ENCODE data around the gene NPAS1. TPM values are rescaled to one million over a fixed set of nuclear protein-coding genes. Genes with fewer than 3 reads are reported as not detected.

Gene NPAS1
- total and polyA plus RNA-seq, 2 of the 8 experiments (the other 6 are each of a cell fraction or from before 2014, with no cell fraction given) = 9.9 to 13.9 TPM

GRCh38 chr19:46975925-46976782 lies 43.5 kb upstream of the NPAS1 start:
- no peak overlapping the region; a peak in 1 of 8 replicates for H3K4me3 ChIP-seq (ENCODE audit: extremely low read depth in 1 of 4, insufficient read depth in 2 of 4, low read depth in 3 of 4, low read length in 4 of 4)
- peaks cover 3 to 13% of the 10 kb centered on the region in 2 experiments for H4K20me1 ChIP-seq (replicated peaks in 1 of 2; ENCODE audit: control insufficient read depth in 1 of 2, insufficient read depth in 2 of 2, low read length in 2 of 2)
- peak overlapping the region; percentile 41; the same call in 1 of the 2 replicates for H2BK5ac ChIP-seq (ENCODE audit: low read depth, low read length)
- POLR2A ChIA-PET (ENCODE audit: partially characterized antibody) = interaction anchor here (0.8 to 2.4 kb wide), 17 partner anchors 9 to 230 kb away, joined by 3 to 12 read pairs (median 3); partner anchors contain the start of gene FKRP
- peak overlapping the region; percentile 13 for H4K91ac ChIP-seq (replicated peaks; ENCODE audit: insufficient read length, low read length)
- peak overlapping the region; percentile 71 for H3K27ac ChIP-seq (ENCODE audit: low read depth, low read length)
- H2BK20ac ChIP-seq (ENCODE audit: low read length) = no peak overlapping the region
- peaks cover 8% of the 10 kb centered on the region; the same call in 1 of the 2 replicates for H3K23me2 ChIP-seq (ENCODE audit: low read depth, low read length)
- no peak overlapping the region for H2BK120ac ChIP-seq (replicated peaks; ENCODE audit: low read depth, low read length)
- no peak overlapping the region for H2AFZ ChIP-seq (ENCODE audit: low read length)
- peaks cover 18% of the 10 kb centered on the region for H3K79me1 ChIP-seq (ENCODE audit: low read depth, low read length)
- no peak overlapping the region for H3K14ac ChIP-seq (ENCODE audit: insufficient read length)
- H4K5ac ChIP-seq (ENCODE audit: insufficient read length, low read depth, low read length) = no peak overlapping the region
- peak overlapping the region in 3 of 4 experiments; percentile 18 to 27 (median 25); a peak in 4 of 7 replicates for H3K9ac ChIP-seq (replicated peaks in 1 of 4; ENCODE audit: extremely low read depth in 1 of 4, low read depth in 3 of 4, low read length in 3 of 4)
- H2AK5ac ChIP-seq (ENCODE audit: low read depth, low read length) = peak overlapping the region; percentile 42; the same call in 1 of the 2 replicates
- H3K23ac ChIP-seq (ENCODE audit: insufficient read length) = no peak overlapping the region
- H3K4me2 ChIP-seq (ENCODE audit: insufficient read depth in 1 of 2, low read depth in 2 of 2, low read length in 2 of 2) = peak overlapping the region; percentile 2 to 17; a peak in 2 of 4 replicates
- no peaks in the 10 kb centered on the region for H3K9me3 ChIP-seq (ENCODE audit: insufficient read depth in 2 of 2, low read depth in 1 of 2, low read length in 1 of 2)
- peak overlapping the region; percentile 75; the same call in 1 of the 2 replicates for H4K8ac ChIP-seq (ENCODE audit: extremely low read depth, insufficient read depth, low read length)
- no peak overlapping the region for H3K4ac ChIP-seq (replicated peaks; ENCODE audit: insufficient read length, low read depth, low read length)
- peak; percentile 59 to 62 for DNase-seq (ENCODE audit: low read depth in 1 of 2, low spot score in 2 of 2)
- H2BK15ac ChIP-seq (ENCODE audit: low read length) = no peak overlapping the region; the same call in 1 of the 2 replicates
- no peak overlapping the region for H3K18ac ChIP-seq (ENCODE audit: extremely low read depth, low read length)
- CTCF ChIA-PET (ENCODE audit: partially characterized antibody) = interaction anchor here (0.6 to 5.0 kb wide), 16 partner anchors 10 to 241 kb away, joined by 3 to 50 read pairs (median 4); no protein-coding TSS in a partner anchor
- no peaks in the 10 kb centered on the region for H3K36me3 ChIP-seq (ENCODE audit: control insufficient read depth in 2 of 4, insufficient read depth in 4 of 4, low read length in 3 of 4)
- peak; percentile 32 for FAIRE-seq
- H2BK12ac ChIP-seq (ENCODE audit: low read depth, low read length) = peak overlapping the region; percentile 51; the same call in 1 of the 2 replicates
- H3K27me3 ChIP-seq (replicated peaks in 1 of 4; ENCODE audit: control insufficient read depth in 3 of 4, extremely low read depth in 1 of 4, insufficient read depth in 3 of 4, low read length in 3 of 4) = no peaks in the 10 kb centered on the region
- H3K4me1 ChIP-seq (replicated peaks in 1 of 4; ENCODE audit: control insufficient read depth in 3 of 4, insufficient read depth in 4 of 4, low read length in 3 of 4) = peaks cover 14 to 24% (median 20%) of the 10 kb centered on the region in 4 experiments
- H3K56ac ChIP-seq (replicated peaks; ENCODE audit: insufficient read length, low read depth, low read length) = no peak overlapping the region
- no peaks in the 10 kb centered on the region for H3K79me2 ChIP-seq (ENCODE audit: control insufficient read depth in 1 of 2, insufficient read depth in 2 of 2, low read length in 2 of 2)
- 80% methylated on average over 18 of the region's 18 CpGs; no CpG with 5 or more reads in 1 of the 2 experiments for WGBS, 2 experiments (ENCODE audit: extremely low coverage in 1 of 2, insufficient coverage in 1 of 2, insufficient read length in 1 of 2, insufficient replicate concordance in 2 of 2, low coverage in 1 of 2, low lambda C conversion rate in 2 of 2, missing lambda C conversion rate in 1 of 2)
- no peak for TF ChIP-seq CEBPB (IDR thresholded peaks at IDR 0.05; ENCODE audit: low read depth, low read length)
- TF ChIP-seq, protein P1, sequence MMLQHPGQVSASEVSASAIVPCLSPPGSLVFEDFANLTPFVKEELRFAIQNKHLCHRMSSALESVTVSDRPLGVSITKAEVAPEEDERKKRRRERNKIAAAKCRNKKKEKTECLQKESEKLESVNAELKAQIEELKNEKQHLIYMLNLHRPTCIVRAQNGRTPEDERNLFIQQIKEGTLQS (IDR thresholded peaks at IDR 0.05; ENCODE audit: insufficient read depth, low read depth, low read length) = no peak
- no peak for TF ChIP-seq SP2 (IDR thresholded peaks at IDR 0.05; ENCODE audit: low read length)
- no peak for TF ChIP-seq NRF1 (IDR thresholded peaks at IDR 0.05; ENCODE audit: low read depth, low read length)
- no peak for TF ChIP-seq CBX5 (IDR thresholded peaks at IDR 0.05; ENCODE audit: low read depth, low read length)
- no peak for TF ChIP-seq SAP30 (IDR thresholded peaks at IDR 0.05; ENCODE audit: insufficient read depth, insufficient replicate concordance, low read length)
- TF ChIP-seq BACH1 (IDR thresholded peaks at IDR 0.05; ENCODE audit: low read length) = 0 out of 2 replicates have a peak, but pooled peaks have one; percentile 9
- TF ChIP-seq PHF8 (conservative IDR thresholded peaks at IDR 0.05; ENCODE audit: low read depth, low read length) = no peak
- no peak for TF ChIP-seq CREB1 (IDR thresholded peaks at IDR 0.05)
